ENCODE measurements around the gene CEBPA. TPM values are rescaled to one million over a fixed set of nuclear protein-coding genes. Genes with fewer than 3 reads are reported as not detected.

The CEBPA gene
- total and polyA plus RNA-seq, 10 of the 15 experiments (the other 5 are each of a cell fraction or from before 2014, with no cell fraction given): 0.04 to 0.36 (median 0.13) TPM; not detected in 4

GRCh38 chr19:33280351-33280921 is 21.9 kb downstream of the CEBPA start (continued):
- TF ChIP-seq, protein P1, sequence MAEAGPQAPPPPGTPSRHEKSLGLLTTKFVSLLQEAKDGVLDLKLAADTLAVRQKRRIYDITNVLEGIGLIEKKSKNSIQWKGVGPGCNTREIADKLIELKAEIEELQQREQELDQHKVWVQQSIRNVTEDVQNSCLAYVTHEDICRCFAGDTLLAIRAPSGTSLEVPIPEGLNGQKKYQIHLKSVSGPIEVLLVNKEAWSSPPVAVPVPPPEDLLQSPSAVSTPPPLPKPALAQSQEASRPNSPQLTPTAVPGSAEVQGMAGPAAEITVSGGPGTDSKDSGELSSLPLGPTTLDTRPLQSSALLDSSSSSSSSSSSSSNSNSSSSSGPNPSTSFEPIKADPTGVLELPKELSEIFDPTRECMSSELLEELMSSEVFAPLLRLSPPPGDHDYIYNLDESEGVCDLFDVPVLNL (IDR thresholded peaks at IDR 0.05; ENCODE audit: low read depth, low read length): no peak
- TF ChIP-seq, protein P2, sequence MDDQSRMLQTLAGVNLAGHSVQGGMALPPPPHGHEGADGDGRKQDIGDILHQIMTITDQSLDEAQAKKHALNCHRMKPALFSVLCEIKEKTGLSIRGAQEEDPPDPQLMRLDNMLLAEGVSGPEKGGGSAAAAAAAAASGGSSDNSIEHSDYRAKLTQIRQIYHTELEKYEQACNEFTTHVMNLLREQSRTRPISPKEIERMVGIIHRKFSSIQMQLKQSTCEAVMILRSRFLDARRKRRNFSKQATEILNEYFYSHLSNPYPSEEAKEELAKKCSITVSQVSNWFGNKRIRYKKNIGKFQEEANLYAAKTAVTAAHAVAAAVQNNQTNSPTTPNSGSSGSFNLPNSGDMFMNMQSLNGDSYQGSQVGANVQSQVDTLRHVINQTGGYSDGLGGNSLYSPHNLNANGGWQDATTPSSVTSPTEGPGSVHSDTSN (IDR thresholded peaks at IDR 0.05; ENCODE audit: insufficient replicate concordance, low read depth, low read length): peak; percentile 23
- TF ChIP-seq, protein P3, sequence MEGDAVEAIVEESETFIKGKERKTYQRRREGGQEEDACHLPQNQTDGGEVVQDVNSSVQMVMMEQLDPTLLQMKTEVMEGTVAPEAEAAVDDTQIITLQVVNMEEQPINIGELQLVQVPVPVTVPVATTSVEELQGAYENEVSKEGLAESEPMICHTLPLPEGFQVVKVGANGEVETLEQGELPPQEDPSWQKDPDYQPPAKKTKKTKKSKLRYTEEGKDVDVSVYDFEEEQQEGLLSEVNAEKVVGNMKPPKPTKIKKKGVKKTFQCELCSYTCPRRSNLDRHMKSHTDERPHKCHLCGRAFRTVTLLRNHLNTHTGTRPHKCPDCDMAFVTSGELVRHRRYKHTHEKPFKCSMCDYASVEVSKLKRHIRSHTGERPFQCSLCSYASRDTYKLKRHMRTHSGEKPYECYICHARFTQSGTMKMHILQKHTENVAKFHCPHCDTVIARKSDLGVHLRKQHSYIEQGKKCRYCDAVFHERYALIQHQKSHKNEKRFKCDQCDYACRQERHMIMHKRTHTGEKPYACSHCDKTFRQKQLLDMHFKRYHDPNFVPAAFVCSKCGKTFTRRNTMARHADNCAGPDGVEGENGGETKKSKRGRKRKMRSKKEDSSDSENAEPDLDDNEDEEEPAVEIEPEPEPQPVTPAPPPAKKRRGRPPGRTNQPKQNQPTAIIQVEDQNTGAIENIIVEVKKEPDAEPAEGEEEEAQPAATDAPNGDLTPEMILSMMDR (IDR thresholded peaks at IDR 0.05 in 2 of 3, conservative IDR thresholded peaks at IDR 0.05 in 1 of 3; ENCODE audit: control insufficient read depth in 2 of 3, extremely low read depth in 1 of 3, insufficient read depth in 1 of 3, low read depth in 3 of 3, low read length in 3 of 3): no peak
- TF ChIP-seq HDGF (IDR thresholded peaks at IDR 0.05): peak; percentile 56; the same call in 1 of the 2 replicates
- peak; percentile 67 for TF ChIP-seq BMI1 (IDR thresholded peaks at IDR 0.05; ENCODE audit: borderline replicate concordance)
- peak; percentile 52; the same call in 1 of the 2 replicates for TF ChIP-seq MEF2A (IDR thresholded peaks at IDR 0.05; ENCODE audit: insufficient read depth, low read depth, low read length)

Measured in GM12878 (cell line).